ENCODE data around the gene ZNF609.

ZNF609 gene

GRCh38 chr15:64547275-64547674, 86.9 kb downstream of the ZNF609 start:
- no peak for DNase-seq

- DNase-seq: no peak
Observed at GRCh38 chr15:64548235-64548634, 87.9 kb downstream of the ZNF609 start.

GRCh38 chr15:64549860-64550259, 89.5 kb downstream of the ZNF609 start:
- no peak for DNase-seq

GRCh38 chr15:64552281-64552948, 92.0 kb downstream of the ZNF609 start:
- DNase-seq: no peak

GRCh38 chr15:64558460-64559179, 98.2 kb downstream of the ZNF609 start:
- DNase-seq: no peak

- no peak for DNase-seq
Observed at GRCh38 chr15:64559243-64559642, 98.9 kb downstream of the ZNF609 start.

- DNase-seq: no peak
Observed at GRCh38 chr15:64560501-64560900, 100.1 kb downstream of the ZNF609 start.

GRCh38 chr15:64560998-64561397, 100.6 kb downstream of the ZNF609 start:
- DNase-seq: no peak

GRCh38 chr15:64562003-64562640, 101.7 kb downstream of the ZNF609 start:
- no peak for DNase-seq

GRCh38 chr15:64566102-64566501, 105.7 kb downstream of the ZNF609 start:
- no peak for DNase-seq

GRCh38 chr15:64566629-64567427, 106.5 kb downstream of the ZNF609 start:
- DNase-seq: no peak

GRCh38 chr15:64568765-64569164, 108.4 kb downstream of the ZNF609 start:
- DNase-seq: no peak

GRCh38 chr15:64571857-64572291, 111.5 kb downstream of the ZNF609 start:
- no peak for DNase-seq

- DNase-seq: no peak
Observed at GRCh38 chr15:64572856-64573255, 112.5 kb downstream of the ZNF609 start.

GRCh38 chr15:64574301-64575017, 114.1 kb downstream of the ZNF609 start:
- no peak for DNase-seq

- DNase-seq: no peak
Observed at GRCh38 chr15:64580696-64581407, 120.5 kb downstream of the ZNF609 start.

GRCh38 chr15:64581408-64581761, 121.0 kb downstream of the ZNF609 start:
- DNase-seq: no peak

- DNase-seq: no peak
Observed at GRCh38 chr15:64582202-64582601, 121.8 kb downstream of the ZNF609 start.

GRCh38 chr15:64583519-64583918, 123.1 kb downstream of the ZNF609 start:
- DNase-seq: no peak

GRCh38 chr15:64583983-64584382, 123.6 kb downstream of the ZNF609 start:
- no peak for DNase-seq

- DNase-seq: no peak
Observed at GRCh38 chr15:64586259-64586870, 126.0 kb downstream of the ZNF609 start.

GRCh38 chr15:64586984-64587383, 126.6 kb downstream of the ZNF609 start:
- no peak for DNase-seq
